ENCODE results near the gene DALRD3.

The DALRD3 gene

GRCh38 chr3:49028673-49029562, 10.5 kb upstream of the DALRD3 start, which contains the start of gene IMPDH2 (continued):
- TF ChIP-seq ZNF302 (tag by site-specific recombination; IDR thresholded peaks at IDR 0.05; ENCODE audit: low read depth) (no peak), ZNF530 (tag by site-specific recombination; IDR thresholded peaks at IDR 0.05; ENCODE audit: low read depth) (no peak), ZNF433 (tag by site-specific recombination; IDR thresholded peaks at IDR 0.05; ENCODE audit: low read depth) (no peak), ZNF416 (tag by site-specific recombination; IDR thresholded peaks at IDR 0.05) (no peak), GLIS1 (tag by site-specific recombination; IDR thresholded peaks at IDR 0.05) (0 out of 2 replicates have a peak, but pooled peaks have one; percentile 17), KLF7 (tag by site-specific recombination; IDR thresholded peaks at IDR 0.05; ENCODE audit: borderline replicate concordance) (0 out of 2 replicates have a peak, but pooled peaks have one; percentile 59), ZNF280D (tag by site-specific recombination; IDR thresholded peaks at IDR 0.05) (no peak), ZNF292 (tag by site-specific recombination; IDR thresholded peaks at IDR 0.05; ENCODE audit: borderline replicate concordance, low read depth) (no peak), ZNF580 (tag by site-specific recombination; IDR thresholded peaks at IDR 0.05) (peak; percentile 48; the same call in 1 of the 2 replicates), ZNF670 (tag by site-specific recombination; IDR thresholded peaks at IDR 0.05; ENCODE audit: low read depth) (no peak), ZNF791 (tag by site-specific recombination; IDR thresholded peaks at IDR 0.05) (no peak), MZF1 (tag by site-specific recombination; IDR thresholded peaks at IDR 0.05; ENCODE audit: borderline replicate concordance) (no peak), REPIN1 (tag by site-specific recombination; IDR thresholded peaks at IDR 0.05; ENCODE audit: low read depth) (0 out of 2 replicates have a peak, but pooled peaks have one; percentile 67), ZNF449 (tag by site-specific recombination; IDR thresholded peaks at IDR 0.05) (peak; percentile 66), ZNF610 (tag by site-specific recombination; IDR thresholded peaks at IDR 0.05; ENCODE audit: borderline replicate concordance) (0 out of 2 replicates have a peak, but pooled peaks have one; percentile 27), ZNF211 (tag by site-specific recombination; IDR thresholded peaks at IDR 0.05; ENCODE audit: low read depth) (no peak), ZNF133 (tag by site-specific recombination; IDR thresholded peaks at IDR 0.05) (no peak), ZNF549 (tag by site-specific recombination; IDR thresholded peaks at IDR 0.05) (no peak), ZNF146 (tag by site-specific recombination; IDR thresholded peaks at IDR 0.05) (no peak), ZBTB6 (tag by site-specific recombination; IDR thresholded peaks at IDR 0.05) (no peak), SETDB1 (IDR thresholded peaks at IDR 0.05; ENCODE audit: insufficient read length, low read length) (no peak), ZNF560 (tag by site-specific recombination; IDR thresholded peaks at IDR 0.05; ENCODE audit: borderline replicate concordance) (no peak), ZNF776 (tag by site-specific recombination; IDR thresholded peaks at IDR 0.05; ENCODE audit: borderline replicate concordance) (no peak), ZNF280C (tag by site-specific recombination; IDR thresholded peaks at IDR 0.05) (no peak), ZFP69B (tag by site-specific recombination; IDR thresholded peaks at IDR 0.05) (no peak; the same call in 1 of the 2 replicates), ZNF362 (tag by site-specific recombination; IDR thresholded peaks at IDR 0.05) (no peak), ZNF843 (tag by site-specific recombination; IDR thresholded peaks at IDR 0.05) (peak; percentile 67; the same call in 1 of the 2 replicates), PBX3 (CRISPR knock-in tag; IDR thresholded peaks at IDR 0.05) (no peak)

Measured in HEK293 (cell line).